ENCODE results near the gene HOXA11. TPM values are rescaled to one million over a fixed set of nuclear protein-coding genes. Genes with fewer than 3 reads are reported as not detected.
A peak's percentile ranks its signal among the peaks of the same experiment; 100 is the strongest.

Gene HOXA11
- total RNA-seq, 2 experiments from 2014 or later, result not detected

DNA sequence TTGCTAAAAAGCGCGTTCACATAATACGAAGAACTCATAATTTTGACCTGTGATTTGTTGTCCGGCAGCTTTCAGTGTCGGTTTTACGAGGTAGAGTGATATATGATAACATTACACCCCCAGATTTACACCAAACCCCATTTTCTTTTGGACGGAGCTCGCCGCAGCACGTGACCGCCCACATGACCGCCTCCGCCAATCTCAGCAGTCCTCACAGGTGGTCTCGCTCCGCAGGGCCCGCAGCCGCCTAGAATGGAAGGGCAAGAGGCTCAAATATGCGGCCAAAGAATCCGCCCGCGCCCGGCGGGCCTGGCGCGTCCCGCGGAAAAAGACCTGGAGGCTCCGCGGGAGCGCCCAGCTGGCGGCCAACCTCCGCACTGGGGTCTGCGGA lies 28.5 kb downstream of the HOXA11 start, which contains the start of gene HOXA7:
TSS of gene HOXA7 (minus strand) at position 168 of the 391 bp plus-strand sequence. CDS start at position 38, 130 bp downstream.
- no peak for DNase-seq
- H3K4me3 Mint-ChIP-seq, result peak within 1 kb of the TSS; percentile 46
- peaks cover 85% of the 10 kb centered on the region for H3K27me3 Mint-ChIP-seq
- H3K36me3 Mint-ChIP-seq, result peaks cover 4% of the 10 kb centered on the region
- H3K27ac Mint-ChIP-seq, result peak within 1 kb of the TSS; percentile 38
- H3K4me1 Mint-ChIP-seq (ENCODE audit: low read depth), result peaks cover 46% of the 10 kb centered on the region
- ChIA-PET CTCF (interaction anchor here (0.7 to 1.1 kb wide), 3 partner anchors 17 to 475 kb away, joined by 3 read pairs; partner anchors contain the start of gene HOXA10), POLR2A (no interaction called here)
- intact Hi-C loops (cut with micrococcal nuclease), result loop anchor here (10.0 kb wide), 1 partner anchor 862 kb away; the partner anchor contains the start of gene SNX10
- H3K9me3 Mint-ChIP-seq, result no peaks in the 10 kb centered on the region

DNA sequence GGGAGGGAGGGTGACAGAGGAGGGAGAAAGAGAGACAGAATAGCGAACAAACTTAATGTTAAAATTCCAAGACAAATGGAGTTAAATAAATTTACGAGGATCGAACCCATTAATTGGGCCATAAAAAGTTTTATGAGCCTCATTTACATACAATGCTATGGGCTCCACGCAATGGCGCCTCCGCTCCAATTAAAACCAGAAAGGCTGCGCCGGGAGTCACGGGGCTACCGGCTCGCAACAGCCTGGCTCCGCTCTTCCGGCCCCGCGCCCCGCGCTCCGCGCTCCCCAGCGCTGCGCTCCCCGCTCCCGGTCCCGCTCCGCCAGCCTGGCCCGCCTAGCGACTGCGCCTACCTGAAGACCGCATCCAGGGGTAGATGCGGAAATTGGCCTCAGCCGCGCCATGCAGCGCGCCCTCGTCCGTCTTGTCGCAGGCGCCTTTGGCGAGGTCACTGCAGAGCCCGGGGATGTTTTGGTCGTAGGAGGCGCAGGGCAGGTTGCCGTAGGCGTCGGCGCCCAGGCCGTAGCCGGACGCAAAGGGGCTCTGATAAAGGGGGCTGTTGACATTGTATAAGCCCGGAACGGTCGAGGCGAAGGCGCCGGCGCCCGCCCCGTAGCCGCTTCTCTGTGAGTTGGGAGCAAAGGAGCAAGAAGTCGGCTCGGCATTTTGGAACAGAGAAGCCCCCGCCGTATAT lies 29.1 kb downstream of the HOXA11 start:
- CTCF ChIA-PET, result interaction anchor here (0.7 to 0.8 kb wide), 2 partner anchors 18 to 474 kb away, joined by 3 read pairs; partner anchors contain the start of gene HOXA10
- DNase-seq, result no peak
- Mint-ChIP-seq H3K27ac (peak overlapping the region; percentile 33), H3K9me3 (no peaks in the 10 kb centered on the region), H3K4me1 (ENCODE audit: low read depth) (peaks cover 50% of the 10 kb centered on the region), H3K4me3 (peak overlapping the region; percentile 46), H3K36me3 (peaks cover 4% of the 10 kb centered on the region), H3K27me3 (peaks cover 88% of the 10 kb centered on the region)
- intact Hi-C loops (cut with micrococcal nuclease), result loop anchor here (2.0 to 10.0 kb wide), 2 partner anchors 17 to 861 kb away; partner anchors contain the start of gene SNX10
- POLR2A ChIA-PET, result no interaction called here

DNA sequence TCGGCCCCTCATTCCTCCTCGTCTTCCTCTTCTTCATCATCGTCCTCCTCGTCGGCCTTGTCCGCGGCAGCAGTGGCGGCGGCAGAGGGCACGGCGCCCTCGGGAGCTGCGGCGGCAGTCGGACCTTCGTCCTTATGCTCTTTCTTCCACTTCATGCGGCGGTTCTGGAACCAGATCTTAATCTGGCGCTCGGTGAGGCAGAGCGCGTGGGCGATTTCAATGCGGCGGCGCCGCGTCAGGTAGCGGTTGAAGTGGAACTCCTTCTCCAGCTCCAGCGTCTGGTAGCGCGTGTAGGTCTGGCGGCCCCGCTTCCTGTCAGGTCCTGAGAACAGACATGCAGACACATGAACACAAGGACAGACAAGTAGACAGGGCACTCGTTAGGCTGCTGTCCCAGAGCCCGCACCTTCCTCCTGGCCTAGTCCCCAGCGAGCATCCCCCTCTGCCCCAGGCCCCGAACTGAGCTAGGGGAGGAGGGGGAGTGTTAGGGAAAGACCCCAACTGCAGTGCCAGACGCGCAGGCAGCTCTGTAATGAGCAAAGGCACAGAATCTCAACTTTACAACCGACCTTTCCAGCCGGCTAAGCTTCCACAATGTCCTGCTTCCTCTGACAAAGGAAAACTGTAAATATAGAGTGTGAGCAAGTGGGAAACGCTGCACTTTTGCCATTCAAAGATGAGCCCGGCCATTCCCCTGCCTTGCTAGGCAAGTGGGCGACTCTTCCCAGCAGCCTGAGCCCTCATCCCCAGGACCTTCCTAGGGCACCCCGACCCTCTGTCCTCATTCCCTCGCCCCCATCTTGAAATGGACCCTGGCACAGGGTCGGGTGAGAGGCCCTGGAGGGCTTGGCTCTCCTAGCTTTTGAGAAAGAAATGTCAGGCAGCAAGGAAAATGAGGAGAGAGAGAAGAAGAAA lies 29.9 kb downstream of the HOXA11 start:
- H3K4me3 Mint-ChIP-seq, result peak overlapping the region; percentile 43
- ChIA-PET CTCF (interaction anchor here (2.0 kb wide), 1 partner anchor 473 kb away, joined by 5 read pairs; no protein-coding TSS in a partner anchor), POLR2A (no interaction called here)
- peak; percentile 59 for DNase-seq
- H3K4me1 Mint-ChIP-seq (ENCODE audit: low read depth), result peaks cover 53% of the 10 kb centered on the region
- H3K27me3 Mint-ChIP-seq, result peaks cover 90% of the 10 kb centered on the region
- H3K36me3 Mint-ChIP-seq, result peaks cover 4% of the 10 kb centered on the region
- H3K9me3 Mint-ChIP-seq, result no peaks in the 10 kb centered on the region
- H3K27ac Mint-ChIP-seq, result peak overlapping the region; percentile 33
- intact Hi-C loops (cut with micrococcal nuclease), result loop anchor here (2.0 to 10.0 kb wide), 3 partner anchors 18 to 860 kb away; partner anchors contain the start of genes HOXA11 and SNX10

DNA sequence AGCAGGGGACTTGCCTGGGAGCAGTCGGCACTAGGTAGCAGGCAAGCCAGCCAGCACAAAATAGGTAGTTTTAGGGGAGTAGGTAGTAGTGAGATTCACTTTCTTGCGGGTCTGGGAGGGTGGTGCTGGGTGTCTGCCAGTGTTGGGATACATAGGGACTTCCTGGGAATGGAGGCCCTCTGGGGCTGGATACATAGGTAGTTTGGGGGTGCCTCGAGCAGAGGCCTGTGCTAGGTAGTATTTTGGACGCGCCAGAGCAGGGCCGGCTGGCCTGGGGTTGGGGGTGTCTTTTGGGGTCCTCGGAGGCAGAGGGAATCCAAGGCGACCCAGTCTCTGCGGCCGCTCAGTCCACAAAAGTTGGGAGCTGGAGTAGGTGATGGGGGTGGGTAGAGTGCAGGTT lies 30.7 kb downstream of the HOXA11 start:
- H3K4me3 Mint-ChIP-seq, result peak overlapping the region; percentile 6
- peaks cover 89% of the 10 kb centered on the region for H3K27me3 Mint-ChIP-seq
- H3K27ac Mint-ChIP-seq, result no peak overlapping the region
- DNase-seq, result no peak
- H3K9me3 Mint-ChIP-seq, result no peaks in the 10 kb centered on the region
- H3K36me3 Mint-ChIP-seq, result peaks cover 4% of the 10 kb centered on the region
- CTCF ChIA-PET, result interaction anchor here (2.0 kb wide), 1 partner anchor 472 kb away, joined by 5 read pairs; no protein-coding TSS in a partner anchor
- H3K4me1 Mint-ChIP-seq (ENCODE audit: low read depth), result peaks cover 53% of the 10 kb centered on the region
- POLR2A ChIA-PET, result no interaction called here
- intact Hi-C loops (cut with micrococcal nuclease), result loop anchor here (2.0 to 10.0 kb wide), 3 partner anchors 18 to 860 kb away; partner anchors contain the start of genes HOXA11 and SNX10

DNA sequence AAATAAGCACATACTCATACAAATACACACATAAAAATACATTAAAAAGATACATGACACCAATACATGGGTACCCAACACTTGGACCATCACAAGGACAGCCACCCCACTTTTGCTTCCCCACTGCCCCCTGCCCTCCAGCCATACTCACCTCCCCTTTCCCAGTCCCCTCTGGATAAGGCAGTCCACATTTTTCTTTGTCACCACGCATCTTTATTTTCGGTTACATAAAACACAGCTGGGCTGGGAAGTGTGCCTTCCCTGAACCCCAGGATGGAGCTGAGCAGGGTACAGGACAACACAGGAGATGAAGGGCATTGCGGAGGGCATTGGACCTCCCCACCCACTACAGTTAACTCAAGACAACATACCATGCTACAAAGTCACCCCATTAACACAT lies 31.5 kb downstream of the HOXA11 start:
- CTCF ChIA-PET, result interaction anchor here (0.7 to 2.0 kb wide), 3 partner anchors 26 to 471 kb away, joined by 3 to 5 read pairs (median 4); no protein-coding TSS in a partner anchor
- H3K27ac Mint-ChIP-seq, result no peak overlapping the region
- POLR2A ChIA-PET, result no interaction called here
- no peak for DNase-seq
- peaks cover 50% of the 10 kb centered on the region for H3K4me1 Mint-ChIP-seq (ENCODE audit: low read depth)
- no peak overlapping the region for H3K4me3 Mint-ChIP-seq
- peaks cover 4% of the 10 kb centered on the region for H3K36me3 Mint-ChIP-seq
- intact Hi-C loops (cut with micrococcal nuclease), result loop anchor here (5.0 to 10.0 kb wide), 2 partner anchors 34 to 859 kb away; partner anchors contain the start of genes HOXA11 and SNX10
- H3K9me3 Mint-ChIP-seq, result no peaks in the 10 kb centered on the region
- peaks cover 85% of the 10 kb centered on the region for H3K27me3 Mint-ChIP-seq

DNA sequence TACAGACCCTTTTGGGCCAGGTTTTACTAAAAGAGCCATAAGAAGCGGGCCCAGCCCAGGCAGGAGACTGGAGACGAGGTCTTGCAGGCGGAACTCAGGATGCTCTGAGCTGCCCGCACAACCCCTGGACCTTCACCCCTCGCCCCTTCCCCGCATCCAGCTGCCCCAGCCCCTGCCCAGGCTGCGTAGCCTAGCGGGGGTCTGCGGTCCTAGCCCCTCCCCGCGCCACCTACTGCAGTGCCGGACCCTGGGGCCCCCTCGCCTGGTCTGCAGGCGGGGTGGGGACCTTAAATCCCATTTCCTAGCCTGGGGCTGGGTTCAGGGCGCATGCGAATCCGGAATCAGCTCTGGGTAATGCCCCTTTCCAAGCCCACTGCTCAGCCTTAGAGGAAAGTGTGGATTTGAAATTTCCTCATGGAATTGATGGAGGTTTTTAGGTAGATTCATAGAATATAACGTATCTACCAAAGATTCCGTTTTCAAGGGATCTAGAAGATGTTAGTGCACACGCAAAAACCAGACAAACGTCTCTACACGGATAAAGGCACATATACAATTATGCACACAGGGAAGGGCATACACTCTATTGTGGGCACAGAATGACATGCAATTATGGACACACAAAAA lies 32.1 kb downstream of the HOXA11 start:
- Mint-ChIP-seq H3K27me3 (peaks cover 85% of the 10 kb centered on the region), H3K27ac (no peak overlapping the region), H3K4me1 (ENCODE audit: low read depth) (peaks cover 53% of the 10 kb centered on the region), H3K4me3 (no peak overlapping the region), H3K9me3 (no peaks in the 10 kb centered on the region), H3K36me3 (peaks cover 4% of the 10 kb centered on the region)
- intact Hi-C loops (cut with micrococcal nuclease), result loop anchor here (5.0 to 10.0 kb wide), 2 partner anchors 34 to 858 kb away; partner anchors contain the start of genes HOXA11 and SNX10
- DNase-seq, result no peak
- ChIA-PET CTCF (interaction anchor here (1.3 to 5.2 kb wide), 2 partner anchors 11 to 43 kb away, joined by 4 to 72 read pairs; partner anchors contain the start of gene HOXA9), POLR2A (no interaction called here)

DNA sequence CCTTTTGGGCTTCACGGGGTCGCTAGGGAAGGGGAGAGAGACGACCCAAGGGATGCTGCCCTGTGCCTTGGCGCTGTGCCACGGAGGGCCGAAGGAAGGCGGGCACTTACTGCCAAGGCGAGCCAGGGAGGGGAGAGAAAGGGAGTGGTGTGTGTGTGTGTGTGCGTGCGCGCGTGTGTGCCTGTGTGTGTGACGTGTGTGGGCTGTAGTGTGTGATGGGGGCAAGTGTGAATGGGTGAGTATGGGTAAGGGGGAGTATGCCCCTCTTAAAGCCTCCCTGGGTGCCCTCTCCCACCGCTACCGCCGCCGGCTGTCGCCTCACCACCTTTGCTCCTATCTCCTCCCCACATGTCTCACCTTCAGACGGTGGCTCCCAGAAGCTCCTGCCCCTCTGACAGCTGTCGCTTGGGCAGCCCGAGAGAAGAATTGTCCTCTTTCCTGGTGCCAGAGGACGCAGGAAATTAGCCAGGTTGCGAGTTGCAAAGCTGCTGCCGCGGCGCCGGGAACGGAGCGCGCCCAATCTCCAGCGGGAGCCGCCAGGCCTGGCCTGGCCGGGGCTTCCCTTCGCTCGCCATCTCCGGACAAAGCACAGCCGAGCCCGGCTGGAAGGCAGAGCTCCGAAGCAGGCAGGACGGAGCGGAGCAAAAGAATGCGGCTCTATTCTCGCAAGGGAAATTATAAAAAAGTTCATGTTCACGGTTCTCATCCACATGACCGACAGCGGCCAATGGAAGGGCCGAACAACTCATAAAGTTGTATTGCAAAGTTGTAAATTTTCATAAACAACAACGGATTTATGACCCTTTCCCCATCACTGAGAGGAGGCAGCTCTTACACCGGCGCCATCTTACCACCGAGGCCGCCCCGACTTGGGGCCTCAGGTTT lies 32.9 kb downstream of the HOXA11 start, which contains the start of gene HOXA3:
TSS of gene HOXA3 (minus strand) at position 653 of the 885 bp plus-strand sequence. CDS start 41,943 bp downstream, outside the sequence.
- Mint-ChIP-seq H3K27ac (no peak within 1 kb of the TSS), H3K27me3 (peaks cover 83% of the 10 kb centered on the region), H3K4me3 (peak within 1 kb of the TSS; percentile 52), H3K4me1 (ENCODE audit: low read depth) (peaks cover 48% of the 10 kb centered on the region), H3K9me3 (no peaks in the 10 kb centered on the region), H3K36me3 (peaks cover 2% of the 10 kb centered on the region)
- DNase-seq, result no peak
- ChIA-PET POLR2A (no interaction called here), CTCF (interaction anchor here (1.3 to 5.2 kb wide), 3 partner anchors 11 to 622 kb away, joined by 3 to 72 read pairs (median 7); partner anchors contain the start of gene HOXA9)
- intact Hi-C loops (cut with micrococcal nuclease), result loop anchor here (2.0 to 10.0 kb wide), 3 partner anchors 13 to 857 kb away; partner anchors contain the start of genes HOXA11, HOXA9 and SNX10

DNA sequence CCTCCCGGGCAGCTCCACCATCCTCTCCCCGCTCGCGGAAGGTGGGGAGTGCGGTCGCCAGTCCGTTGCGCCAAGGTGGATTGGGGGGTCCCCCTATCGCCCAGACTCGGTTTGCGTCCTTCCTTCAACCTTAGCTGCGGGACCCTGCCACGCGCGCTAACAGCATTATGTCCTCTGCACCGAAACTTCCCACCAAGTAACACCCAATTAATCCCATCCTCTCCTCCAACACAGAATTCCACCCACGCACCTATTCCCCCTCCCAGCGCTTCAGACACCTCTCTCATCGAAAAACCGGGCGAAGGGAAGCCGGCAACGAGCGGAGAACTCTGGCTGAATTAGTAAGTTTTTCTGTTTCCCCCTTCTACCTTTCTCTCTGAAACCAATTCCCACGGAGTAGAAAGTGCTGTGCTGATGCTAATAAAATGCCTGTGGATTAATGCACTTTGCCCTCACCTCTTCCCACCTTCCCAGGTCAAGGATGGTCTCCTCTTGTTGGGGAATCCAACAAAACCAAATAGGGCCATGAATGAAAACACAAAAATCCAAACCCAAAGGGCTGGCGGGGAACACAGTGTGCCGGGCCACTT lies 33.6 kb downstream of the HOXA11 start:
- Mint-ChIP-seq H3K27ac (no peak overlapping the region), H3K36me3 (peaks cover 2% of the 10 kb centered on the region), H3K27me3 (peaks cover 85% of the 10 kb centered on the region), H3K4me3 (peak overlapping the region; percentile 52), H3K9me3 (no peaks in the 10 kb centered on the region), H3K4me1 (ENCODE audit: low read depth) (peaks cover 43% of the 10 kb centered on the region)
- ChIA-PET POLR2A (no interaction called here), CTCF (interaction anchor here (0.9 to 5.2 kb wide), 18 partner anchors 8 to 623 kb away, joined by 3 to 72 read pairs (median 6); partner anchors contain the start of genes HOXA1 and HOXA9)
- intact Hi-C loops (cut with micrococcal nuclease), result loop anchor here (2.0 to 10.0 kb wide), 3 partner anchors 13 to 857 kb away; partner anchors contain the start of genes HOXA11, HOXA9 and SNX10
- DNase-seq, result no peak

DNA sequence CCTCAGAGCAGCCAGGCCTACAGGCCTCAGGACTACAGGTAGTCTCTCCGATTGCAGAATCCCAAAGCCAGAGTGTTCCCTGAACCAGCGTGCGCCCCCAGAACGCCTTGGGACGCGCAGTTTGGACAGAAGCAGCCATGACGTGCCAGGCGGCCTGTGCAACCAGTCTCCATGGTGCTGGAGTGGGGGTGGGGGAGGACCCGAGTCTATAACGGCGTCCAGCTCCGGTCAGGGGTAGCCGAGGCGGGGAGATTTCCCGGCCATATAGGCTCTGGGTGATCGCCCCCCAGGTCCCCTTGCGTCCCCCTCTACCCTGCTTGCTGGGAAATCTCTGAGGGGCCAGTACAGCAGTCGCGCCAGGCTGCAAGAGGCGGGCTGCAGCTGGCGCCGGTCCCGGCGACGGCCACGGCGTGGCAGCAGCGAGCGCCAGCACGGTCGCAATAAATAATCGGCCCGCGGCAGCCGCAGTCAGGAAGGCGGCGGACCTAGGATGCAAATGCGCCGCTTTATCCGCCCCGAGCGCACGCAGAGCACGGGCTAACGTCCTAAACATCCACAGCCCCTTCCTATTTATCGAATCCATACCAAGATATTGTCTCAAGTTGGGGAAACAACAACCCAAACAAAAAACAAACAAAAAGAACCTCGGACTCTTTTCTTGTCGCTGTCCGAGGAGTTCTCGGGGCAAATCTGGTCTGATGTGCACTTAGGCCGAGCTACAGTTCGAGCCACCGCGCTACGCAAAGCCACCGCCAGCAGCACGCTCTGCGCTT lies 34.3 kb downstream of the HOXA11 start:
- peaks cover 38% of the 10 kb centered on the region for H3K4me1 Mint-ChIP-seq (ENCODE audit: low read depth)
- peak overlapping the region; percentile 52 for H3K4me3 Mint-ChIP-seq
- H3K27me3 Mint-ChIP-seq, result peaks cover 86% of the 10 kb centered on the region
- H3K27ac Mint-ChIP-seq, result no peak overlapping the region
- no peaks in the 10 kb centered on the region for H3K9me3 Mint-ChIP-seq
- POLR2A ChIA-PET, result interaction anchor here (1.2 to 2.2 kb wide), 2 partner anchors 52 to 57 kb away, joined by 4 read pairs; no protein-coding TSS in a partner anchor
- CTCF ChIA-PET, result interaction anchor here (0.6 to 5.2 kb wide), 21 partner anchors 9 to 1894 kb away, joined by 3 to 72 read pairs (median 6); partner anchors contain the start of genes EVX1, HOXA1 and HOXA9
- H3K36me3 Mint-ChIP-seq, result peaks cover 2% of the 10 kb centered on the region
- peak; percentile 76 for DNase-seq
- intact Hi-C loops (cut with micrococcal nuclease), result loop anchor here (2.0 to 10.0 kb wide), 3 partner anchors 14 to 856 kb away; partner anchors contain the start of genes HOXA11, HOXA9 and SNX10

Data from activated CD4-positive, alpha-beta memory T cell treated with anti-CD3 and anti-CD28 coated beads for 36 hours (primary cell).